ENCODE results near the gene ACOX1. TPM values are rescaled to one million over a fixed set of nuclear protein-coding genes. Genes with fewer than 3 reads are reported as not detected.
"Not testable (repeated sequence)": the region's sequence is repeated elsewhere in the genome, so short reads cannot be mapped to it uniquely, and the experiment has no call there.

The ACOX1 gene
- polyA plus RNA-seq, 4 donors = 30.8 to 34.4 (median 32.4) TPM

- DNase-seq (ENCODE audit: low read depth in 4 of 4, low spot score in 3 of 4) = no peak
Measured at GRCh38 chr17:75983501-75984181, 4.7 kb upstream of the ACOX1 start.

GRCh38 chr17:75981019-75981615 is 2.2 kb upstream of the ACOX1 start:
- no peak for DNase-seq (ENCODE audit: low read depth in 4 of 4, low spot score in 3 of 4)

GRCh38 chr17:75980188-75981018 is 1.4 kb upstream of the ACOX1 start:
- DNase-seq (ENCODE audit: low read depth in 4 of 4, low spot score in 3 of 4) = no peak

- no peak for DNase-seq (ENCODE audit: low read depth in 4 of 4, low spot score in 3 of 4)
Measured at GRCh38 chr17:75979705-75980187, 780 bp upstream of the ACOX1 start.

DNA sequence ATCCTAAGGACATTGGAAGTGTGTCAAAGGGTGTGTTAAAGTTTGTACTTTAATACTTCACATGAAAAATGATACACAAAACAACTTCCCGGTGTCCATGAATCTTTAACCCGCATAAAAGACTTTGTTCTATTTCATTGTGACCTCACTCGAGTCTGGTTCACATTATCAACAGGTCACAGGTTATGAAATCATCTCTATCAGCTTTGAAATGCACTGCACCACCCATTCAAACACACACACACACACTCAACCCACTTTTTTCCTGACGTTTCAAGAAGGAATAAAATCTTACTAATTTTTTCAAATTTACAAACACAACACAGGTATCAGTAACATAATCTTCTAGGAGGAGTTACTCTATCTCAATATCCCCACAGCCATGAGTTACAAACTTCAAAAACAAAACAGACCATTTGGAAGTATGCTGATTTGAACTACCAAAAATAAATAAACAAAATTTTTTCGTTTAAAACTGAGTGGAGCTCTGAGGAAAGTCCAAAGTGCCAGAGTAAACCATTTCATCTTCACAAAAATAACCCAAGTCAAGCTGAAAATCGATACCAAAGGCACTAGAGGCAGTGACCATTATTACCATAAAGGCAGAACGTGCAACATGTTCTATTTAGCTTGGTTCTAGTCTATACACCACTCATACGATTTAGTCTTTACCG is 2.7 kb downstream of the ACOX1 start:
- DNase-seq (ENCODE audit: low read depth in 4 of 4, low spot score in 3 of 4) = no peak

DNA sequence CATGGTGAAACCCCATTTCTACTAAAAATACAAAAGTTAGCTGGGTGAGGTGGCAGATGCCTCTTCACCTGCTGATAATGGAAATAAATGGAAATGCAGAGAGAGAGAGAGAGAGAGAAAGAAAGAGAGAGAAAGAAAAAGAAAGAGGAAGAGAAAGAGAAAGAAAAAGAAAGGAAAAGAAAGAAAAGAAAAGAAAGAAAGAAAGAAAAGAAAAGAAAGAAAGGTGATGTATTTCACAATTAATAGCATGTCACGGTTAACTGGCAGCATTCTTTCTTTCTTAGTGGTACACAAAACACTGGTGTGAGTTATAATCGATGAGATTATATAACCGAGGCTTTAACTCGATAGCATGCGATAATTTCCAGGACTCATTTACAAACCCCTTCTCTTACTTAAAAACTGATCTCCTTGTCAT is 3.2 kb downstream of the ACOX1 start:
- DNase-seq (ENCODE audit: low read depth in 4 of 4, low spot score in 3 of 4) = no peak

DNA sequence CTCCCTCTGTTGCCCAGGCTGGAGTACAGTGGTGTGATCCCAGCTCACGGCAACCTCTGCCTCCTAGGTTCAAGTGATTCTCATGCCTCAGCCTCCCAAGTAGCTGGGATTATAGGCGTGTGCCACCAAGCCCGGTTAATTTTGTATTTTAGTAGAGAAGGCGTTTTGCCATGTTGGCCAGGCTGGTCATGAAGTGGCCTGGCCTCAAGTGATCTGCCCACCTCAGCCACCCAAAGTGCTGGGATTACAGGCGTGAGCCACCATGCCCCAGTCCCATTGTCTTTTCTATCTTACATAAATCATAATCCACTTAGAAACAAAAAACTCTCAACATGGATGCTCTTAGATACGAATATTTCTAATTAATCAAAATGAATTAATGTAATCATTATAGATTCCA is 3.8 kb downstream of the ACOX1 start:
- not testable (repeated sequence) for DNase-seq (ENCODE audit: low read depth in 4 of 4, low spot score in 3 of 4)

DNA sequence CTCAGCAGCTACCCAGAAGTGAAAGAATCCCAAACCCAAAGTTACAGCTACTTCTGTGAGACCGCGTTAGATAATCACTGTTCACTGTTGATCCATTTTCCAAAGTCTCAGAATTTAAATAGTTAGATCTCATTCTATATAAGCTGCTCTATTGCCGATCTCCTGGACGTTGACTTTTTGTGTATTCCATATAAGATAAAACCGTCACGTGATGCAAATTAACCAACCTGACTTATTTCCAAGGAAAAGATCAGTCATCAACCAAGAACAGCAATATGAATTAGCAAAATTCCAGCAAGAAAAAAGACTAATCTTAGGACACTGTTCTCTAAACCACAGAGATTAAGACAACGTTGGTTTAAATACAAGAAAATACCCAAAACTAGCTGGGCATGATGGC is 8.3 kb downstream of the ACOX1 start:
- no peak for DNase-seq (ENCODE audit: low read depth in 4 of 4, low spot score in 3 of 4)

DNA sequence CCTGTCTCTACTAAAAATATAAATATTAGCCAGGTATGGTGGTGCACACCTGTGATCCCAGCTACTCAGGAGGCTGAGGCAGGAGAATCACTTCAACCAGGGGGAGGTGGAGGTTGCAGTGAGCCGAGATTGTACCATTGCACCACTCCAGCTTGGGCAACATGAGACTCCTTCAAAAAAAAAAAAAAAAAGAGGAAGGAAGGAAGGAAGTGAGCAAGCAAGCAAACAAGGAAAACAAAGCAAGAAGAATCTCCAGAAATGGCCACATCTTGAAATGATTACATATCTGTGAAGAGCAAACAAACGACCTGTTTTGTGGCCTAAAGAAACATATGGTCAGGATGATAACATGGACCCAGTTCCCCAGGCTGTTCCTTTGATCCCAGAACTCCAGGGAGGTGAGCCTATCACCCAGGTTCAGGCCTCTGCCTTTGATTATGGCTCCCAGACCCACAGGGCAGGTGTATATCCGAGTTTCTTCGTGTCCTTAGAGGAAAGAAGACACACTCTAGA is 8.9 kb downstream of the ACOX1 start:
- no peak for DNase-seq (ENCODE audit: low read depth in 4 of 4, low spot score in 3 of 4)

- not testable (repeated sequence) for DNase-seq (ENCODE audit: low read depth in 4 of 4, low spot score in 3 of 4)
Measured at GRCh38 chr17:75969044-75969443, 9.9 kb downstream of the ACOX1 start.

GRCh38 chr17:75965468-75965867 is 13.5 kb downstream of the ACOX1 start:
- no peak for DNase-seq (ENCODE audit: low read depth in 4 of 4, low spot score in 3 of 4)

DNA sequence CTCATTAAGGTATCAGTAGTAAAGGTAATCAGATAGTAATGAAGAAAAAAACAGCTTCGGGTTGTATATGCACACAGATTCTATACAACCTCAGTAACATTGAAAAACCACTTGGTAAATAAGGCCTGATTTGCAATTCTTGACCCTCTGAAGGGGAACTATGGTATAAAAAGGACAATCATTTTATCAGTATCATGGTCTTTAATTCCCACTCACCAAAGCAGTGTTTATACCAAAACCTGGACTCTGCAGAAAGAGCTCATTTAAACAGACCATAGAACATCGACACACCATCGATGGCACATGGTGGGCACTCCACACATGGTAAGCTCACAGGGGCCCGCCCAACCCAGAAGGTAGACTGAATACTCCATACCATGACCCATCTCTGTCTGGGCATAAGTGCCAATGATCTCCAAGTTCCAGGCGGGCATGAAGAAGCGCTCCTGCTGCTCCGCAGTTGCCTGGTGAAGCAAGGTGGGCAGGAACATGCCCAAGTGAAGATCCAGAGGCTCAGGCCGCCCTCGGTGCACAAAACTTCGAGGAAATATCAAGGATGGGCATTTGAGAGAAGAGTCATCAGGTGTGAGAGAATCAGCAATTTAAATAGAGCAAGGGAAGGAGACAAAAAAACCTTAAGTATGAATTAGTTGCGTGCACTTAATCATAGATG is 19.0 kb downstream of the ACOX1 start:
- no peak for DNase-seq (ENCODE audit: low read depth in 4 of 4, low spot score in 3 of 4)

DNA sequence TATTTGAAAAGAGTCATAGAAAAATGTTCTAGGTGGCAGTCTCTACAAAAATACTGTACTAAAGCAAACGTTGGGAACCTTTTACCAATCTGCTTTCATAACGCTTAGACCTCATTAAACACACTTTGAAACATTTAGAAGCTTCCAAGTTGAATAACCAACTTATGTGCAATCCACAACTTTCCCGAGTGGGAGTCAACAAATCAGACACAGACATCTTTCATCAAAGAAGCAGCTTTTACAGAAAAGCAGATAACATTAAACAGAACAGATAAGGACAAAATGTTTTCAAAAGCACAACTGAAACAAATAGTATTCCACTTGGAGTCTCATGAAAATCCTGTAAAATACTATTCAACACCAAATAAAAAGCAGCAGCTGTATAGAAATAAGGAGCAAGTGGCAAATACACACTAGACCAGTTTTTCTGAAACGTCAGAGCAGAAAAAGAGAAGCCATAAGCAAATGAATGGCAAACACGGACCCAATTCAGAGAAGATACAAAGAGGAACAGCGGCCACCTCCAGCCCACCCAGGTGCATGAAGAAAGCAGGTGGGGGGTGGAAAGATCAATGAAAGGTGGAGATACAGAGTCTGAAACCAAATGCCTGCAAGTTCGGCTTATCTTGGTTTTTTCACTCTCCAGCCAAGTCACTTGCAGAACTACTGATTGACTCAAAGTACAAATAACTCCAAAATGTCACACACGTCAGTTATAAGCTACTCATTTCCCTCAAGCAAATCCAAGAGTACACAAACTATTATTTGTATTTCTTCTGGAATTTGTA is 19.7 kb downstream of the ACOX1 start:
- no peak for DNase-seq (ENCODE audit: low read depth in 4 of 4, low spot score in 3 of 4)

- no peak for DNase-seq (ENCODE audit: low read depth in 4 of 4, low spot score in 3 of 4)
Measured at GRCh38 chr17:75950855-75951554, 28.0 kb downstream of the ACOX1 start.

GRCh38 chr17:75950421-75950820 is 28.5 kb downstream of the ACOX1 start:
- no peak for DNase-seq (ENCODE audit: low read depth in 4 of 4, low spot score in 3 of 4)

DNA sequence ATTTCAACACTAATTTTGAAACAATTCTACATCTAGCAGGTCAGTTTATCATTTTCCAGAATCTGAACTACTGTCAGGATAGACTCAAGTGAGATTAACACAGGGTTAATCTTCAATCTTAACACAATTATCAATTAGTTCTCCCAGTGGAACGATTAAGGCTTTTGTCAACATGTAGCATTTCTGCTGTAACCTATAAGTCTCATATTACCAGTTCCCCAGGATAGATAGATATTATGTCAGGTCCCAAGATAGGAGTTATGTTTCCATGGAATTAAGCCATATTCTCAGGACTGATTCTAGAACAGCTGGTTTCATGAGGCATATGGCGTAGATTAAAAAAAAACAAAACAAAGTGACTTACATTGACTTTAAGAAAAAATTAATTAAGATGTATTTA is 33.8 kb downstream of the ACOX1 start:
- no peak for DNase-seq (ENCODE audit: low read depth in 4 of 4, low spot score in 3 of 4)

GRCh38 chr17:75943491-75943890 is 35.5 kb downstream of the ACOX1 start:
- DNase-seq (ENCODE audit: low read depth in 4 of 4, low spot score in 3 of 4) = no peak

- DNase-seq (ENCODE audit: low read depth in 4 of 4, low spot score in 3 of 4) = no peak
Measured at GRCh38 chr17:75942473-75942872, 36.5 kb downstream of the ACOX1 start.

DNA sequence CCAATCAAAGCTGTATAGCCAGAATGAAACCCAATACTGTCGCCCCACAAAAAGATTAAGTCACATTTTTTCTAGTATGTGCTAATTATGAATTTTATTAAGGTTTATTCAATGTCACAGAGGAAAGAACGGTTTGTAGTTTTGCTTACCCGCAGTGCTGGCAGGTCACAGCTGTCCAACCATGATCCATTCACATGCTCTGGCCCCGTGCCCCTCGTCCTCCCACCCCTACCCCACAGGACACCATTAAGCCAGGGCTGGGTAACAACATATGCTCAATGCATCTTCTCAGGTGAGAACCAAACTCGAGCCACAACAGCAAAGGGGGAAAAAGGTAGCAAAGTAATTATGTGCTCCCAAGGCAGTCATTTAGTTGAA is 37.5 kb downstream of the ACOX1 start:
- no peak for DNase-seq (ENCODE audit: low read depth in 4 of 4, low spot score in 3 of 4)

Data from right renal pelvis (tissue), 4 donors.